ENCODE data around the gene GOLGA8A. TPM values are rescaled to one million over a fixed set of nuclear protein-coding genes. Genes with fewer than 3 reads are reported as not detected.
"Not testable (repeated sequence)": the region's sequence is repeated elsewhere in the genome, so short reads cannot be mapped to it uniquely, and the experiment has no call there.

Gene GOLGA8A
- total and polyA plus RNA-seq, 11 donors: 1.1 to 22.0 (median 8.9) TPM

GRCh38 chr15:34403160-34403598 lies 34.4 kb downstream of the GOLGA8A start:
- DNase-seq; H3K4me1 ChIP-seq; intact Hi-C loops (cut with DNase I); ATAC-seq; H3K36me3 ChIP-seq; H3K27ac ChIP-seq; H3K9me3 ChIP-seq; H3K4me3 ChIP-seq; H3K27me3 ChIP-seq: not testable (repeated sequence)
- 73 to 100% (median 93%) methylated on average over 1 to 2 of the region's 4 CpGs for WGBS, 4 donors

GRCh38 chr15:34397637-34398259 lies 39.9 kb downstream of the GOLGA8A start:
- H3K36me3 ChIP-seq; ATAC-seq; H3K4me1 ChIP-seq; DNase-seq; H3K27me3 ChIP-seq; H3K4me3 ChIP-seq; H3K27ac ChIP-seq; H3K9me3 ChIP-seq; intact Hi-C loops (cut with DNase I): not testable (repeated sequence)
- WGBS, 4 donors: 89 to 96% methylated on average over 2 to 3 of the region's 6 CpGs; no CpG with 5 or more reads in 2 of the 4 donors

- H3K27me3 ChIP-seq; ATAC-seq; H3K27ac ChIP-seq; intact Hi-C loops (cut with DNase I); H3K4me3 ChIP-seq; H3K4me1 ChIP-seq; H3K36me3 ChIP-seq; H3K9me3 ChIP-seq; DNase-seq: not testable (repeated sequence)
- WGBS, 4 donors: 100% methylated on average over 1 of the region's 2 CpGs; no CpG with 5 or more reads in 3 of the 4 donors
These were observed 44.6 kb downstream of the GOLGA8A start for GRCh38 chr15:34392981-34393380.

GRCh38 chr15:34389594-34390086 lies 48.0 kb downstream of the GOLGA8A start:
- H3K27ac ChIP-seq; H3K4me1 ChIP-seq; intact Hi-C loops (cut with DNase I); H3K4me3 ChIP-seq; H3K9me3 ChIP-seq; H3K36me3 ChIP-seq; DNase-seq; ATAC-seq; H3K27me3 ChIP-seq: not testable (repeated sequence)
- no CpG with 5 or more reads among the region's 16 CpGs for WGBS, 4 donors

Other genes starting within 250 kb of the GOLGA8A start
- 10 to 100 TPM; 10.1 to 21.7 (median 15.8) TPM for gene KATNBL1, start 227.7 kb downstream of the GOLGA8A start, total RNA-seq
- gene KATNBL1, start 227.7 kb downstream of the GOLGA8A start, polyA plus RNA-seq: 10 to 100 TPM; 14.6 to 15.0 TPM
- 100 to 1,000 TPM in 2 of 9 donors, 10 to 100 TPM in 7; 65.1 to 159 (median 85.5) TPM for gene EMC4, start 212.8 kb downstream of the GOLGA8A start, total RNA-seq
- 100 to 1,000 TPM; 160 to 163 TPM for gene EMC4, start 212.8 kb downstream of the GOLGA8A start, polyA plus RNA-seq
- 10 to 100 TPM; 17.3 to 35.1 (median 24.9) TPM for gene SLC12A6, start 100.0 kb downstream of the GOLGA8A start, total RNA-seq
- gene SLC12A6, start 100.0 kb downstream of the GOLGA8A start, polyA plus RNA-seq: 1 to 10 TPM; 6.1 to 7.0 TPM
- 100 to 1,000 TPM in 8 of 9 donors, 10 to 100 TPM in 1; 96.4 to 217 (median 132) TPM for gene NOP10, start 94.7 kb downstream of the GOLGA8A start, total RNA-seq
- 100 to 1,000 TPM; 200 to 384 TPM for gene NOP10, start 94.7 kb downstream of the GOLGA8A start, polyA plus RNA-seq
- not detected for gene NUTM1, start 94.5 kb downstream of the GOLGA8A start, total RNA-seq
- gene NUTM1, start 94.5 kb downstream of the GOLGA8A start, polyA plus RNA-seq: not detected
- gene LPCAT4, start 70.6 kb downstream of the GOLGA8A start, total RNA-seq: 10 to 100 TPM in 8 of 9 donors, 1 to 10 TPM in 1; 9.8 to 80.0 (median 44.8) TPM
- gene LPCAT4, start 70.6 kb downstream of the GOLGA8A start, polyA plus RNA-seq: 10 to 100 TPM; 12.9 to 49.7 TPM
- 10 to 100 TPM; 10.5 to 39.0 (median 18.4) TPM for gene GOLGA8B, start 145.8 kb upstream of the GOLGA8A start, total RNA-seq
- 10 to 100 TPM in 1 of 2 donors, 1 to 10 TPM in 1; 3.6 to 23.4 TPM for gene GOLGA8B, start 145.8 kb upstream of the GOLGA8A start, polyA plus RNA-seq

All from heart left ventricle (tissue), 16 donors.